ENCODE results near the gene ATP5ME.

DNA sequence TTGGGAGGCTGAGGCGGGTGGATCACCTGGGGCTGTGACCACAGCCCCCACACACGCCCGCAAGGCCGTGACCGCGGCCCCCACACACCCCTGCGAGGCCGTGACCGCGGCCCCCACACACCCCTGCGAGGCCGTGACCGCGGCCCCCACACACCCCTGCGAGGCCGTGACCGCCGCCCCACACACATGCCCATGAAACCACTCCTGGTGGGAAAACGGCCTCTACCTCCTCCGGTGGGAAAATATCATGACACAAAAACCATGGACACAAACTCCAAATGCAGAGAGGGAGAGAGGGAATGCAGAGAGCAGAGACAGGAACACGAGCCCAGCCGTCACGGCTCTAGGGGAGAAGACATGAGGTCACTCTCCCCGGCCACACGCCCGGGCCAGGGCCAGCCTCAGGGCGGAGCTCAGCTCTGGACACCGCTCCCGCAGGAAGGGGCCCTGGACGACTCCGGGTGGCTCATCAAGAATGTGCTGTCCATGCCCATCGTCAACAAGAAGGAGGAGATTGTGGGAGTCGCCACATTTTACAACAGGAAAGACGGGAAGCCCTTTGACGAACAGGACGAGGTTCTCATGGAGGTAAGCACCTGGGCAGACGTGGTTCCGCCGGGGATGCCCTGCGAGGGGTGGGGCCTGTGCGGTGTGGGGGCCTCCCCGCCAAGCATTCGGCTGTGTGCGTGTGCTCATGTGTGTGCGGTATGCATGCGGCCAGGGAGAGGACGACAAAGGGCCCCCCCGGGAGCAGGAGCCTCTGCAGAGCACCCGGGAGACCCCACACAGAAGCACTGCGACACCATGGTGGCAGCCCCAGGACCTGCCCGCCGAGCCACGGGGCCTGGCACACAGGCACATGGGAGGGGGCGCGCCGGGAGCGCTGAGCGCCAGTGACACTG is 17.4 kb downstream of the ATP5ME start:
- TF ChIP-seq, protein P1, sequence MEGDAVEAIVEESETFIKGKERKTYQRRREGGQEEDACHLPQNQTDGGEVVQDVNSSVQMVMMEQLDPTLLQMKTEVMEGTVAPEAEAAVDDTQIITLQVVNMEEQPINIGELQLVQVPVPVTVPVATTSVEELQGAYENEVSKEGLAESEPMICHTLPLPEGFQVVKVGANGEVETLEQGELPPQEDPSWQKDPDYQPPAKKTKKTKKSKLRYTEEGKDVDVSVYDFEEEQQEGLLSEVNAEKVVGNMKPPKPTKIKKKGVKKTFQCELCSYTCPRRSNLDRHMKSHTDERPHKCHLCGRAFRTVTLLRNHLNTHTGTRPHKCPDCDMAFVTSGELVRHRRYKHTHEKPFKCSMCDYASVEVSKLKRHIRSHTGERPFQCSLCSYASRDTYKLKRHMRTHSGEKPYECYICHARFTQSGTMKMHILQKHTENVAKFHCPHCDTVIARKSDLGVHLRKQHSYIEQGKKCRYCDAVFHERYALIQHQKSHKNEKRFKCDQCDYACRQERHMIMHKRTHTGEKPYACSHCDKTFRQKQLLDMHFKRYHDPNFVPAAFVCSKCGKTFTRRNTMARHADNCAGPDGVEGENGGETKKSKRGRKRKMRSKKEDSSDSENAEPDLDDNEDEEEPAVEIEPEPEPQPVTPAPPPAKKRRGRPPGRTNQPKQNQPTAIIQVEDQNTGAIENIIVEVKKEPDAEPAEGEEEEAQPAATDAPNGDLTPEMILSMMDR (conservative IDR thresholded peaks at IDR 0.05; ENCODE audit: low read length): no peak
- TF ChIP-seq EZH2phosphoT487 (IDR thresholded peaks at IDR 0.05; ENCODE audit: borderline replicate concordance, low read depth, low read length): no peak
